AG04449 (cell line): ENCODE measurements around the gene LAMA3.

ENCODE experiments used
- CTCF ChIA-PET: fragments of 350-600 bp; formaldehyde crosslinking; extraction: SDS; loops from one replicate; lab custom pipeline; 2021; ENCODE audit warnings: antibody characterized with exemption; lab: Yijun Ruan, JAX
- POLR2A ChIA-PET: fragments of 400-600, 350-600 bp; formaldehyde crosslinking; extraction: SDS; loops from one replicate; lab custom pipeline; 2020; ENCODE audit warnings: antibody characterized with exemption, inconsistent platforms; lab: Yijun Ruan, JAX
- DNase-seq: peaks from one replicate; pipeline ENCODE4 v3.0.0-alpha.2; 2010; ENCODE audit warnings: low read depth, low spot score
- H3K4me3 ChIP-seq: 2 replicates; pipeline ENCODE4 v1.5.1; 2011; ENCODE audit warnings: low read depth, mild to moderate bottlenecking, control low read depth, low read length
- TF ChIP-seq, protein P1 (sequence below): IDR thresholded peaks from one replicate; pipeline ENCODE4 v1.5.1; 2011; ENCODE audit warnings: mild to moderate bottlenecking, moderate library complexity, low read length, control low read depth, inconsistent platforms; ENCODE audit not compliant: insufficient read depth; ENCODE audit errors: missing control alignments

LAMA3 gene

DNA sequence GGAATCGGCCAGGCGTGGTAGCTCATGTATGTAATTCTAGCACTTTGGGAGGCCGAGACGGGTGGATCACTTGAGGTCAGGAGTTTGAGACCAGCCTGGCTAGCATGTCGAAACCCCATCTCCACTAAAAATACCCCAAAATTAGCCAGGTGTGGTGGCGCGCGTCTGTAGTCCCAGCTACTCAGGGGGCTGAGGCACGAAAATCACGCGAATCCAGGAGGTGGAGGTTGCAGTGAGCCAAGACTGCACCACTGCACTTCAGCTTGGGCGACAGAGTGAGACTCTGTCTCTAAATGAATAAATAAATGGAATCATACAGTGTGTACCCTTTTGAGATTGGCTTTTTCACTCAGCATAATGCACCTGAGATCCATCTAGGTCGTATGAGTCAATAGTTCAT, 305.9 kb downstream of the LAMA3 start:
- TF ChIP-seq, protein P1, sequence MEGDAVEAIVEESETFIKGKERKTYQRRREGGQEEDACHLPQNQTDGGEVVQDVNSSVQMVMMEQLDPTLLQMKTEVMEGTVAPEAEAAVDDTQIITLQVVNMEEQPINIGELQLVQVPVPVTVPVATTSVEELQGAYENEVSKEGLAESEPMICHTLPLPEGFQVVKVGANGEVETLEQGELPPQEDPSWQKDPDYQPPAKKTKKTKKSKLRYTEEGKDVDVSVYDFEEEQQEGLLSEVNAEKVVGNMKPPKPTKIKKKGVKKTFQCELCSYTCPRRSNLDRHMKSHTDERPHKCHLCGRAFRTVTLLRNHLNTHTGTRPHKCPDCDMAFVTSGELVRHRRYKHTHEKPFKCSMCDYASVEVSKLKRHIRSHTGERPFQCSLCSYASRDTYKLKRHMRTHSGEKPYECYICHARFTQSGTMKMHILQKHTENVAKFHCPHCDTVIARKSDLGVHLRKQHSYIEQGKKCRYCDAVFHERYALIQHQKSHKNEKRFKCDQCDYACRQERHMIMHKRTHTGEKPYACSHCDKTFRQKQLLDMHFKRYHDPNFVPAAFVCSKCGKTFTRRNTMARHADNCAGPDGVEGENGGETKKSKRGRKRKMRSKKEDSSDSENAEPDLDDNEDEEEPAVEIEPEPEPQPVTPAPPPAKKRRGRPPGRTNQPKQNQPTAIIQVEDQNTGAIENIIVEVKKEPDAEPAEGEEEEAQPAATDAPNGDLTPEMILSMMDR = no peak
- DNase-seq = no peak
- ChIA-PET POLR2A (no interaction called here), CTCF (no interaction called here)
- H3K4me3 ChIP-seq = no peak overlapping the region

DNA sequence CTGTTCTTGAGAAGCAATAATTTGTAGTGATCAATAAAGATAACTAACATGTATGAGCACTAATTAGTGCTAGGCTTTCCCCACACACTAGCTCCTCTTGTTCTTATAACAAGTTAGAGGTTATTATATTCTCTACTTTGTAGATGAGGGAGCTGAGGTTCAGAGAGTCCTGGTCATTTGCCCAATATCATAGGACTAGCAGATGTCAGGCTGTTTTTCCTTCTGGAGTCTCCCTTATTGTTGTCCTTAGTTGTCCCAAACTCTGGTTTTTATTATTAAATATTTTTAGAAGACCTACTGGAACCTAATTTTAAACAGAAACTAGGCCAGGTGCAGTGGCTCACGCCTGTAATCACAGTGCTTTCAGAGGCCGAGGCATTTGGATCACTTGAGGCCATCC, 308.8 kb downstream of the LAMA3 start:
- TF ChIP-seq, protein P1 = no peak
- no peak for DNase-seq
- ChIA-PET CTCF (interaction anchor here (0.6 to 1.2 kb wide), 2 partner anchors 18 to 80 kb away, joined by 3 to 4 read pairs; no protein-coding TSS in a partner anchor), POLR2A (no interaction called here)
- no peak overlapping the region for H3K4me3 ChIP-seq

DNA sequence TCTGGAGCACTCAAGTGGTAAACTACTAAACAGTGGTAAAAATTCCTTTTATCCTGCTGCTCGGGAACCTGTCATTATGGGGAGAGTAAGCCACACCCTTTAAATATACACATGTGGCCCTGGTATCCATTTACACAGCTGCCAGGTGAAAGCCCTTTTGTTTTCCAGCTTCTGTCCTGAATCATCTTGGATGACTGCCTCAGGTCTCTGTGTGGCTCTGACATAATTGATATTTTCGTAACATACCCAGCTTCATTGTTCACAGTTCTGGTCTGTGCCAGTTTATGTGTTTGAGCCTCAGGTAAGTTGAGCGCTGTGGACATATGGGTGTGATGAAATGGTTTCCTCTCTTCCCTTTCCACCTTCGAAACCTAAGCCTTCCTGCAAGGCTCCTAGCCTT, 309.6 kb downstream of the LAMA3 start:
- ChIA-PET POLR2A (no interaction called here), CTCF (interaction anchor here (1.2 kb wide), 1 partner anchor 17 kb away, joined by 4 read pairs; no protein-coding TSS in a partner anchor)
- DNase-seq = no peak
- H3K4me3 ChIP-seq = no peak overlapping the region
- TF ChIP-seq, protein P1 = no peak

DNA sequence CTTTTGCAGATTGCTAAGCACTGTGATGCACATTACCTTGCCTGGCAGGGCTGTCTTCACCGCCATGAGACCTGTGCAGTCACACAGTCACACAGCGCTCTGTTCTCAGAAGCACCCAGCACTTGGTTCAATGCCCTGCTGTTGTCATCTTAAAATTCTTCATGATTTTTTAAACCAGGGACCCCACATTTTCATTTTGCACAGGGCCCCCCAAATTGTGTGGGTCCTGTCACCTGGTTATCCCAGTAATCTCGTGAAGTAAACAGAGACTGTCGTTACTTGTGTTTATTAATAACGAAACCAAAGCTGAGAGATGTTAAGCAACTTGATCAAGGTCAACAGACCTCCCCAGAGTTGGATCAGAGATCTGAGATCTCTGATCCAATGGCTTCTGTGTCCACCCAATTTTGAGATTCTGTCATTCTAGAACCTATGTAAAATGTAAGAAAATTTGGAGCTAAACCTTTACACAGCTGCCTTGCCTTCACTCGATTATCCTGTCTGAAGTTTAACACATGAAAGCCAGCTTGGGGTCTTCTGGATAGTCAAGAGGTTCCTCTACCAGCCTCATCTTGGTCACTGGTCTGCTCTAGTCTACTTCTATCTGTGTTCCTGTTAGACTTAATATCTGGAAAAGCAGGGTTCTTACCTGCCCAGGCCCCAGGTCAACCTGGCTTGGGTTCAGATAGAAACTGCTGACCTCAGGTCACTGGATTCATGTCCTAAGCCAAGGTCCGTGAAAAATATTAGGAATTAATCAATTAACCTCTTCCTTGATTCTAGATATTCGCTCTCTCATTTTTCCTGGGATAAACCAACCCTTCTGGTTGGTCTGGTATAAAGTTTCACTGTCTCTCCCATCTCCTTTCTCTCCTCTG, 311.6 kb downstream of the LAMA3 start:
- H3K4me3 ChIP-seq = no peak overlapping the region
- CTCF ChIA-PET = interaction anchor here (0.7 kb wide), 1 partner anchor 279 kb away, joined by 3 read pairs; no protein-coding TSS in a partner anchor
- TF ChIP-seq, protein P1 = no peak
- no peak for DNase-seq
- POLR2A ChIA-PET = no interaction called here

DNA sequence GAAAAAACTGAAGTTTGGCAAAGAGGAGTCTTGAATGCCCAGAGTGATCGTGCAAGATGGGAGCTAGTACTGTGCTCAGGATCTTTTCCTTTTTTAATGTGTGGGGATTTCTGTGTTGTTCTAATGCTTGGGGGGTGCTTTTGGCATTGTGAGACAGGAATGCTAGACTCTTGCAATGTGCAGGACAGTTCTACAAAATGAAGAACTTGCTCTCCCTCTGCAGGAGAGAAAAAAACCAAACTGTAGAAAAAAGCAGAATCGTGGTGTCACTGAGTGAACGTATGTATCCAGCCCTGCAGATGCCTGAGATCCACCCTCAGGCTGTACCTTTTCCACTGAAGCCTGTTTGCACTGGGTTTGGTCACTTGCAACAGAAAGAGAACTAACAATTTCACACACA, 313.2 kb downstream of the LAMA3 start:
- ChIA-PET POLR2A (no interaction called here), CTCF (no interaction called here)
- TF ChIP-seq, protein P1 = no peak
- DNase-seq = no peak
- H3K4me3 ChIP-seq = no peak overlapping the region

DNA sequence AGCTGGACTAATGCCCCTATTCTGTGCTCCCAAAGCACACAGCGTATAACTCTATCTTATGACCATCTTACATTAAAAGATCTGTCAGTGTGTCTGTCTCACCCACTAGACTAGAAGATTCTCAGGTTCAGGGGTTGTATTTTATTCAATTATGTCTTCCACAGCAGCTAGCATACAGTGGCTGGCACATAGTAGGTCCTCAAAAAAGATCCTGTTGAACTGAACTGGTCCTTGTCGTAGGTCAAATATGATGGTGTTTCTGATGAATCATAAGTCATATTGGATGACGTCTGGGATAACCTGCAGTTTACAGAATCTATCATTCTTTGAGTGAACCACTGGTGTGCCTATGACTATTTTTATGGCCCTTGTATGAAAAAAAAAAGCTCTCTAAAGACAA, 314.0 kb downstream of the LAMA3 start:
- TF ChIP-seq, protein P1 = no peak
- POLR2A ChIA-PET = no interaction called here
- CTCF ChIA-PET = interaction anchor here (1.1 kb wide), 1 partner anchor 116 kb away, joined by 3 read pairs; no protein-coding TSS in a partner anchor
- no peak overlapping the region for H3K4me3 ChIP-seq
- DNase-seq = no peak
